Astrocyte (in vitro differentiated cells and primary cell): ENCODE measurements around the gene RAB6B. TPM values are rescaled to one million over a fixed set of nuclear protein-coding genes. Genes with fewer than 3 reads are reported as not detected.

Experiments
- DNase-seq: peaks from one replicate; pipeline ENCODE4 v3.0.0-alpha.2; 2010; ENCODE audit warnings: low read depth
- FAIRE-seq: peaks from 2 replicates; lab custom pipeline; 2011; peaks lifted over from hg19 to GRCh38; lab: Jason Lieb, UNC
- H2AFZ ChIP-seq: 2 replicates; pipeline ENCODE4 v1.6.0; 2012; ENCODE audit warnings: low read depth, low read length, inconsistent platforms
- H3K27ac ChIP-seq: 2 replicates; pipeline ENCODE4 v1.5.1; 2011; ENCODE audit warnings: low read depth, low read length, inconsistent platforms
- H3K27me3 ChIP-seq: 2 replicates; pipeline ENCODE4 v1.6.0; 2011; ENCODE audit warnings: low read length, inconsistent platforms; ENCODE audit not compliant: insufficient read depth
- H3K36me3 ChIP-seq: 2 replicates; pipeline ENCODE4 v1.5.1; 2011; ENCODE audit warnings: low read length, inconsistent platforms; ENCODE audit not compliant: insufficient read depth
- H3K4me1 ChIP-seq: 2 replicates; pipeline ENCODE4 v1.5.1; 2011; ENCODE audit warnings: low read length, inconsistent platforms; ENCODE audit not compliant: insufficient read depth
- H3K4me2 ChIP-seq: 2 replicates; pipeline ENCODE4 v1.6.0; 2012; ENCODE audit warnings: low read length, inconsistent platforms
- H3K4me3 ChIP-seq: 2 replicates; pipeline ENCODE4 v1.5.1; 2011; ENCODE audit warnings: low read depth, mild to moderate bottlenecking, low read length, inconsistent platforms; ENCODE audit not compliant: insufficient read depth
- H3K79me2 ChIP-seq: 2 replicates; pipeline ENCODE4 v1.6.0; 2012; ENCODE audit warnings: mild to moderate bottlenecking, low read length, inconsistent platforms; ENCODE audit not compliant: insufficient read depth
- H3K9ac ChIP-seq: 2 replicates; pipeline ENCODE4 v1.6.0; 2012; ENCODE audit warnings: mild to moderate bottlenecking, low read length, inconsistent platforms
- H3K9me3 ChIP-seq: 2 replicates; pipeline ENCODE4 v1.5.1; 2012; ENCODE audit warnings: low read depth, mild to moderate bottlenecking, low read length, inconsistent platforms; ENCODE audit not compliant: insufficient read depth
- H4K20me1 ChIP-seq: 2 replicates; pipeline ENCODE4 v1.6.0; 2012; ENCODE audit warnings: low read length, inconsistent platforms; ENCODE audit not compliant: insufficient read depth
- H3K27ac Mint-ChIP-seq: one replicate; pipeline ENCODE4 v1.8.0; 2021; ENCODE audit warnings: mild to moderate bottlenecking, mixed read lengths; ENCODE audit not compliant: unreplicated experiment
- H3K27me3 Mint-ChIP-seq: one replicate; pipeline ENCODE4 v1.8.0; 2021; ENCODE audit warnings: low read depth, mixed read lengths; ENCODE audit not compliant: unreplicated experiment
- H3K36me3 Mint-ChIP-seq: one replicate; pipeline ENCODE4 v1.8.0; 2021; ENCODE audit warnings: low read depth, mixed read lengths; ENCODE audit not compliant: unreplicated experiment
- H3K4me1 Mint-ChIP-seq: one replicate; pipeline ENCODE4 v1.8.0; 2021; ENCODE audit warnings: low read depth, mixed read lengths; ENCODE audit not compliant: unreplicated experiment
- H3K4me3 Mint-ChIP-seq: one replicate; pipeline ENCODE4 v1.8.0; 2021; ENCODE audit warnings: mild to moderate bottlenecking, moderate library complexity, mixed read lengths; ENCODE audit not compliant: unreplicated experiment
- H3K9me3 Mint-ChIP-seq: one replicate; pipeline ENCODE4 v1.8.0; 2021; ENCODE audit warnings: mild to moderate bottlenecking, mixed read lengths; ENCODE audit not compliant: unreplicated experiment
- CTCF ChIP-seq: IDR thresholded peaks from 2 replicates; pipeline ENCODE4 v1.5.1; 2011; ENCODE audit warnings: low read depth, mild to moderate bottlenecking, inconsistent platforms, low read length, moderate library complexity; ENCODE audit not compliant: insufficient read depth
- EZH2 ChIP-seq: IDR thresholded peaks from 2 replicates; pipeline ENCODE4 v1.6.1; 2012; ENCODE audit warnings: mild to moderate bottlenecking, low read length, inconsistent platforms; ENCODE audit not compliant: insufficient read depth
- total RNA-seq: library from RNA; stranded (reverse); gene quantifications from 2 replicates; pipeline ENCODE4 v1.2.1, GENCODE V29; 2021

RAB6B gene
- total RNA-seq, 1 donor from 2014 or later = 61.8 TPM

GRCh38 chr3:133851931-133852330 is 43.8 kb downstream of the RAB6B start:
- no peaks in the 10 kb centered on the region for H4K20me1 ChIP-seq
- H3K4me2 ChIP-seq = no peak overlapping the region
- FAIRE-seq = no peak
- no peaks in the 10 kb centered on the region for H3K36me3 ChIP-seq
- no peak overlapping the region for H2AFZ ChIP-seq
- no peaks in the 10 kb centered on the region for H3K79me2 ChIP-seq
- no peak overlapping the region for H3K9ac ChIP-seq
- no peaks in the 10 kb centered on the region for H3K9me3 ChIP-seq
- Mint-ChIP-seq H3K9me3 (peaks cover 2% of the 10 kb centered on the region), H3K27ac (peak overlapping the region; percentile 19), H3K4me1 (peaks cover 12% of the 10 kb centered on the region), H3K4me3 (no peak overlapping the region), H3K27me3 (no peaks in the 10 kb centered on the region), H3K36me3 (peaks cover 20% of the 10 kb centered on the region)
- H3K4me1 ChIP-seq = peaks cover 5% of the 10 kb centered on the region
- no peak overlapping the region for H3K4me3 ChIP-seq
- DNase-seq = no peak
- H3K27ac ChIP-seq = no peak overlapping the region
- TF ChIP-seq CTCF (no peak), EZH2 (no peak)
- H3K27me3 ChIP-seq = no peaks in the 10 kb centered on the region

- Histone ChIP-seq H3K27me3 (no peaks in the 10 kb centered on the region), H4K20me1 (no peaks in the 10 kb centered on the region), H3K9me3 (no peaks in the 10 kb centered on the region), H3K9ac (no peak overlapping the region), H2AFZ (no peak overlapping the region), H3K4me3 (no peak overlapping the region), H3K79me2 (no peaks in the 10 kb centered on the region), H3K36me3 (no peaks in the 10 kb centered on the region), H3K4me2 (no peak overlapping the region), H3K4me1 (peaks cover 5% of the 10 kb centered on the region), H3K27ac (no peak overlapping the region)
- no peak for TF ChIP-seq EZH2
- TF ChIP-seq CTCF = no peak
- DNase-seq = no peak
- no peaks in the 10 kb centered on the region for H3K27me3 Mint-ChIP-seq
- H3K36me3 Mint-ChIP-seq = peaks cover 17% of the 10 kb centered on the region
- peaks cover 10% of the 10 kb centered on the region for H3K4me1 Mint-ChIP-seq
- H3K4me3 Mint-ChIP-seq = no peak overlapping the region
- H3K27ac Mint-ChIP-seq = no peak overlapping the region
- FAIRE-seq = no peak
- H3K9me3 Mint-ChIP-seq = peaks cover 2% of the 10 kb centered on the region
Observed at GRCh38 chr3:133851266-133851906, 44.3 kb downstream of the RAB6B start.

- H3K27ac ChIP-seq = no peak overlapping the region
- Mint-ChIP-seq H3K27me3 (no peaks in the 10 kb centered on the region), H3K4me3 (no peak overlapping the region), H3K9me3 (peaks cover 2% of the 10 kb centered on the region), H3K4me1 (peaks cover 8% of the 10 kb centered on the region), H3K36me3 (peaks cover 17% of the 10 kb centered on the region), H3K27ac (no peak overlapping the region)
- no peak for TF ChIP-seq CTCF
- TF ChIP-seq EZH2 = no peak
- no peaks in the 10 kb centered on the region for H3K27me3 ChIP-seq
- H3K4me3 ChIP-seq = no peak overlapping the region
- H4K20me1 ChIP-seq = no peaks in the 10 kb centered on the region
- no peak overlapping the region for H3K4me2 ChIP-seq
- no peak for DNase-seq
- H3K4me1 ChIP-seq = no peaks in the 10 kb centered on the region
- H2AFZ ChIP-seq = no peak overlapping the region
- no peak for FAIRE-seq
- H3K9me3 ChIP-seq = no peaks in the 10 kb centered on the region
- H3K79me2 ChIP-seq = no peaks in the 10 kb centered on the region
- H3K9ac ChIP-seq = no peak overlapping the region
- H3K36me3 ChIP-seq = no peaks in the 10 kb centered on the region
Observed at GRCh38 chr3:133850034-133850433, 45.6 kb downstream of the RAB6B start.
